Sigmoid colon (tissue), 4 donors: ENCODE measurements around the gene EGR1.

Experiments used
- EP300 ChIP-seq, 4 donors: sonication (generic); formaldehyde crosslinking; IDR thresholded peaks; one replicate each; pipeline ENCODE4 v1.6.1; 2017; ENCODE audit warnings: antibody characterized with exemption in 4 of 4
- POLR2A ChIP-seq, 2 donors: fragments of 450-650 bp; IDR thresholded peaks; one replicate each; pipeline ENCODE4 v1.6.1; 2016; ENCODE audit warnings: antibody characterized with exemption in 2 of 2, mild to moderate bottlenecking in 2 of 2, moderate library complexity in 2 of 2
- POLR2AphosphoS5 ChIP-seq, 4 donors: sonication (generic); formaldehyde crosslinking; IDR thresholded peaks; one replicate each; pipeline ENCODE4 v1.6.1; 2017; ENCODE audit warnings: antibody characterized with exemption in 4 of 4
- TF ChIP-seq, protein P1 (sequence below), 4 experiments: fragments of 450-650 bp in 3 of 4; fragments of 200-600 bp in 1 of 4; IDR thresholded peaks; one replicate each; pipeline ENCODE4 v1.5.1; 2016 to 2019; ENCODE audit warnings: antibody characterized with exemption in 4 of 4, mild to moderate bottlenecking in 3 of 4, moderate library complexity in 2 of 4

DNA sequence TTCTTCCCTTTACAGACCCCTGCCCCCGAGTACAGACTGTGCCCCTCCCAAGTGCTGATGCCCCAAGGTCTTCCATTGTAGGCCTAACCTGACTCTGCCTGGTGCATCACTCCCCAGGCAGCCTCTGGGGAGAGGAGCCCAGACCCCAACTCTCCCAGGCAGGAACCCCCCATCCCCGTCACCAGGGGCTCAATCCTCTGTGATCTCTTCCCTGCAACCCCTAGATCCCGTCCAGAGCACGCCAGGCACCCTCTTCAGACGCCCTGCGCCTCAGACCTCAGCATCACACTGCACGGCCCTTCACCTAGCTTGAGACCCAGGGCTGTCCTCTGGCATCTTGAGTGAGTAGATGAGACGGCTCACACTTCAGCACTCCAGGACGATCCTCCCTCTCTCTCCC lies 6.4 kb upstream of the EGR1 start:
- TF ChIP-seq, protein P1, sequence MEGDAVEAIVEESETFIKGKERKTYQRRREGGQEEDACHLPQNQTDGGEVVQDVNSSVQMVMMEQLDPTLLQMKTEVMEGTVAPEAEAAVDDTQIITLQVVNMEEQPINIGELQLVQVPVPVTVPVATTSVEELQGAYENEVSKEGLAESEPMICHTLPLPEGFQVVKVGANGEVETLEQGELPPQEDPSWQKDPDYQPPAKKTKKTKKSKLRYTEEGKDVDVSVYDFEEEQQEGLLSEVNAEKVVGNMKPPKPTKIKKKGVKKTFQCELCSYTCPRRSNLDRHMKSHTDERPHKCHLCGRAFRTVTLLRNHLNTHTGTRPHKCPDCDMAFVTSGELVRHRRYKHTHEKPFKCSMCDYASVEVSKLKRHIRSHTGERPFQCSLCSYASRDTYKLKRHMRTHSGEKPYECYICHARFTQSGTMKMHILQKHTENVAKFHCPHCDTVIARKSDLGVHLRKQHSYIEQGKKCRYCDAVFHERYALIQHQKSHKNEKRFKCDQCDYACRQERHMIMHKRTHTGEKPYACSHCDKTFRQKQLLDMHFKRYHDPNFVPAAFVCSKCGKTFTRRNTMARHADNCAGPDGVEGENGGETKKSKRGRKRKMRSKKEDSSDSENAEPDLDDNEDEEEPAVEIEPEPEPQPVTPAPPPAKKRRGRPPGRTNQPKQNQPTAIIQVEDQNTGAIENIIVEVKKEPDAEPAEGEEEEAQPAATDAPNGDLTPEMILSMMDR (IDR thresholded peaks at IDR 0.05): no peak
- no peak for TF ChIP-seq POLR2A (IDR thresholded peaks at IDR 0.05)
- TF ChIP-seq POLR2AphosphoS5 (IDR thresholded peaks at IDR 0.05): no peak
- no peak for TF ChIP-seq EP300 (IDR thresholded peaks at IDR 0.05)
